Gastroesophageal sphincter (tissue), 4 donors: Measurements from ENCODE around the gene RPL32. TPM values are rescaled to one million over a fixed set of nuclear protein-coding genes. Genes with fewer than 3 reads are reported as not detected.
"Not testable (repeated sequence)": the region's sequence is repeated elsewhere in the genome, so short reads cannot be mapped to it uniquely, and the experiment has no call there.

ENCODE experiments used
- ATAC-seq: fragments of 150-250 bp; one replicate; pipeline ENCODE4 v1.9.1; 2016; ENCODE audit warnings: mild to moderate bottlenecking, moderate library complexity
- H3K27ac ChIP-seq, 4 donors: fragments of 200-600 bp; sonication (generic) in 3 of 4; 1 replicate in 3 of 4; 2 replicates in 1 of 4; pipeline ENCODE4 v1.5.1; 2016 to 2019
- H3K27me3 ChIP-seq: fragments of 200-600 bp; sonication (generic); one replicate; pipeline ENCODE4 v1.5.1; 2019
- H3K36me3 ChIP-seq, 2 donors: fragments of 200-600 bp; sonication (generic); one replicate each; pipeline ENCODE4 v1.5.1; 2019; ENCODE audit warnings: control low read depth in 1 of 2
- H3K4me1 ChIP-seq, 3 donors: fragments of 200-600 bp; sonication (generic); 1 replicate in 2 of 3; 2 replicates in 1 of 3; pipeline ENCODE4 v1.5.1; 2016 to 2019; ENCODE audit warnings: control low read depth in 2 of 3
- H3K4me3 ChIP-seq, 2 donors: fragments of 200-600 bp; sonication (generic); one replicate each; pipeline ENCODE4 v1.5.1; 2019; ENCODE audit warnings: mild to moderate bottlenecking in 1 of 2, moderate library complexity in 1 of 2
- H3K9me3 ChIP-seq, 3 donors: fragments of 200-600 bp; sonication (generic); one replicate each; pipeline ENCODE4 v1.5.1; 2017 to 2019; ENCODE audit warnings: control low read depth in 2 of 3
- EP300 ChIP-seq: sonication (generic); formaldehyde crosslinking; IDR thresholded peaks from one replicate; pipeline ENCODE4 v1.6.1; 2017; ENCODE audit warnings: antibody characterized with exemption, mild to moderate bottlenecking
- POLR2A ChIP-seq, 2 donors: fragments of 450-650 bp; IDR thresholded peaks; one replicate each; pipeline ENCODE4 v1.6.1; 2017; ENCODE audit warnings: antibody characterized with exemption in 2 of 2, mild to moderate bottlenecking in 2 of 2, moderate library complexity in 1 of 2
- POLR2AphosphoS5 ChIP-seq: sonication (generic); formaldehyde crosslinking; IDR thresholded peaks from one replicate; pipeline ENCODE4 v1.6.1; 2017; ENCODE audit warnings: antibody characterized with exemption
- WGBS, 2 donors: methylation state at CpG; one replicate each; pipeline ENCODE4 v1.1.5; 2018; ENCODE audit warnings: low coverage in 1 of 2; 5-methylcytosine and 5-hydroxymethylcytosine counted together
- total RNA-seq, 4 donors: library from RNA; depleted of rRNA; stranded (reverse); fragments of >200 nt; gene quantifications; one replicate each; pipeline ENCODE4 v1.1.0, GENCODE V29; 2016
- TF ChIP-seq, protein P1 (sequence below), 4 experiments: fragments of 200-600 bp in 2 of 4; fragments of 450-650 bp in 2 of 4; sonication (generic) in 1 of 4; IDR thresholded peaks; one replicate each; pipeline ENCODE4 v1.5.1; 2017 to 2019; ENCODE audit warnings: antibody characterized with exemption in 4 of 4, mild to moderate bottlenecking in 2 of 4, moderate library complexity in 2 of 4

Gene RPL32
- total RNA-seq, 4 donors from 2014 or later, result 679 to 924 (median 775) TPM

DNA sequence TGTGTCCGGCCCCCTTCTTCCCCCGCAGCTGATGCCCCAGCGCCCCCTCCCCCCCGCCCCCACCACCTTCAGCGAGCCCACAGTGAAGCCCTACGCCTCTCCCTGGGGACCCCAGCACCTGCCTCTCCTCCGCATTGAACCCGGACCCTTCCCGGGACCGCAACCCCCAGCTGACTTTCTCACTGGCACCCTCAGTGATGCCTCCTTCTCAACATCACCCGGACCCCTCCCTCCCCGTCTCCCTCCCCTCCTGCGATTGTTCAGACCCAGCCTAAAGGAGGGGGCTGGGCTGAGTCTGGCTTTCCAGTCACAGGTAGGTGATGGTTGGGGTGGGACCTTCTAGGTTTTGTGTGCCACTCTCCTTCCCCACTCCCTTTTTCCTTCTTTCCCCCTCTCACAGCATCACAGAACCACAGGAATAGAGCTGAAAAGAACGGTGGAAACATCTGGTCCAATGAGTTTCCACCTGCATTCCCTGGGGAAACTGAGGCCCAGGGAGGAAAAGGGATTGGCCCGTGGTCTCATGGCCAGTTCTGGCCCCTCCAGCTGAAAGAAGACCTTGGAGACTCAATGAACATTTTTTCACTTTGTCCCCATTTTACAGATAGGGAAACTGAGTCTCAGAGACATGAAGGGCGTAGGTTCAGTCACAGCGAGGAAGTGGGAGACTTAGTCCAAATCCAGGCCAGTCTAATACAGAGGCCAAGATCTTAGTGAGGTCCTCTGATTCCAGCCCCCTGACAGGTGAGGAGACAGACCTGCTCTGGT, 44.1 kb downstream of the RPL32 start:
- Histone ChIP-seq H3K4me3 (peak overlapping the region; percentile 73 to 75), H3K36me3 (no peaks in the 10 kb centered on the region), H3K4me1 (peaks cover 0 to 35% (median 5%) of the 10 kb centered on the region in 3 donors), H3K27ac (peak overlapping the region; percentile 83 to 93 (median 92)), H3K27me3 (no peaks in the 10 kb centered on the region), H3K9me3 (no peaks in the 10 kb centered on the region)
- WGBS, 2 donors, result 33% methylated on average over 3 of the region's 17 CpGs; no CpG with 5 or more reads in 1 of the 2 donors
- no peak for TF ChIP-seq POLR2AphosphoS5
- TF ChIP-seq EP300, result no peak
- ATAC-seq, result no peak

GRCh38 chr3:12796171-12797123, 44.9 kb downstream of the RPL32 start, which contains the start of gene CAND2:
Gene CAND2, plus strand, starts transcription at chr3:12796680. Its CDS starts 41 bp downstream, at chr3:12796721.
- Histone ChIP-seq H3K4me3 (peak within 1 kb of the TSS; percentile 73 to 75), H3K27ac (peak within 1 kb of the TSS; percentile 83 to 93 (median 92)), H3K27me3 (no peaks in the 10 kb centered on the region), H3K9me3 (no peaks in the 10 kb centered on the region), H3K4me1 (peaks cover 0 to 35% (median 5%) of the 10 kb centered on the region in 3 donors), H3K36me3 (no peaks in the 10 kb centered on the region)
- TF ChIP-seq, protein P1, sequence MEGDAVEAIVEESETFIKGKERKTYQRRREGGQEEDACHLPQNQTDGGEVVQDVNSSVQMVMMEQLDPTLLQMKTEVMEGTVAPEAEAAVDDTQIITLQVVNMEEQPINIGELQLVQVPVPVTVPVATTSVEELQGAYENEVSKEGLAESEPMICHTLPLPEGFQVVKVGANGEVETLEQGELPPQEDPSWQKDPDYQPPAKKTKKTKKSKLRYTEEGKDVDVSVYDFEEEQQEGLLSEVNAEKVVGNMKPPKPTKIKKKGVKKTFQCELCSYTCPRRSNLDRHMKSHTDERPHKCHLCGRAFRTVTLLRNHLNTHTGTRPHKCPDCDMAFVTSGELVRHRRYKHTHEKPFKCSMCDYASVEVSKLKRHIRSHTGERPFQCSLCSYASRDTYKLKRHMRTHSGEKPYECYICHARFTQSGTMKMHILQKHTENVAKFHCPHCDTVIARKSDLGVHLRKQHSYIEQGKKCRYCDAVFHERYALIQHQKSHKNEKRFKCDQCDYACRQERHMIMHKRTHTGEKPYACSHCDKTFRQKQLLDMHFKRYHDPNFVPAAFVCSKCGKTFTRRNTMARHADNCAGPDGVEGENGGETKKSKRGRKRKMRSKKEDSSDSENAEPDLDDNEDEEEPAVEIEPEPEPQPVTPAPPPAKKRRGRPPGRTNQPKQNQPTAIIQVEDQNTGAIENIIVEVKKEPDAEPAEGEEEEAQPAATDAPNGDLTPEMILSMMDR (IDR thresholded peaks at IDR 0.05), result peak in 1 of 4 experiments; percentile 24
- TF ChIP-seq POLR2A (IDR thresholded peaks at IDR 0.05) (peak; percentile 55 to 56), EP300 (no peak), POLR2AphosphoS5 (peak; percentile 48)
- peak; percentile 92 for ATAC-seq
- WGBS, 2 donors, result 2 to 9% methylated on average over 11 to 30 of the region's 61 CpGs

DNA sequence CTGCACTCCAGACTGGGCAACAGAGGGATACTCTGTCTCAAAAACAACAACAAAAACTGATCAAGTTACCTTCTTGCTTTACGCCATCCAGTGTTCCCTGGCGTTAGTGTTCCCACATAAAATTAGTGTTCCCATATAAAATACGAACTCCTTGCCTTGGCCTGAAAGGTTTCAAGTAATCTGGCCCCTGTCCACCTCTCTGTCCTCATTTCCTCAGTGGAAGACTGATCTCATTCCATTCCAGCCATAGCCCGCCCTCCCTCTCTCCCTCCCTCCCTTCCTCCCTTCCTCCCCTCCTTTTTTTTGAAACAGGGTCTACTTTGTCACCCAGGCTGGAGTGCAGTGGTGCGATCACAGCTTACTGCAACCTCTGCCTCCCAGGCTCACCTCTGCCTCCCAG, 47.7 kb downstream of the RPL32 start:
- Histone ChIP-seq H3K9me3 (no peaks in the 10 kb centered on the region), H3K27ac (no peak overlapping the region), H3K4me3 (no peak overlapping the region), H3K4me1 (peaks cover 0 to 28% (median 5%) of the 10 kb centered on the region in 3 donors), H3K36me3 (no peaks in the 10 kb centered on the region), H3K27me3 (no peaks in the 10 kb centered on the region)
- no peak for ATAC-seq
- TF ChIP-seq POLR2AphosphoS5 (no peak), EP300 (no peak), POLR2A (IDR thresholded peaks at IDR 0.05) (no peak)
- TF ChIP-seq, protein P1 (IDR thresholded peaks at IDR 0.05), result no peak
- 74% methylated on average over 4 of the region's 5 CpGs; no CpG with 5 or more reads in 1 of the 2 donors for WGBS, 2 donors

DNA sequence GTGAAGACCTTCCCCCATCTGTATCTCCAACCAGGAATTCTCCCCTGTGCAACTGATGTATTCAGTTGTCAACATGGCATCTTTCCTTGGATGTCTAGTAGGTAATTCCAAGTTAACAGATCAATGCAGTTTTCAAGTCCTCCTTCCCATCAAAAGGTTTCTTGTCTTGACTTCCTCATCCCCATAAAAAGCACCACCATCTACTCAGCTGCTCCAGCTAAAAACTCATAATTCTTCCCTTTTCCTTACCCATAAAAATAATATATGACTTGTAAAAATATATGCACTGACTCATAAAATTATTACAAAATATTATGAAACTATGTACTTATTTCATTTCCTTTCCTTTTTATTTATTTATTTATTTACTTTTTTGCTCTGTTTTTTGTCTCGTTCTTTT, 49.9 kb downstream of the RPL32 start:
- TF ChIP-seq, protein P1 (IDR thresholded peaks at IDR 0.05), result no peak
- no peak for TF ChIP-seq EP300
- TF ChIP-seq POLR2AphosphoS5, result no peak
- no peak for TF ChIP-seq POLR2A (IDR thresholded peaks at IDR 0.05)
- no peaks in the 10 kb centered on the region for H3K27me3 ChIP-seq
- no peaks in the 10 kb centered on the region for H3K36me3 ChIP-seq
- H3K9me3 ChIP-seq, result no peaks in the 10 kb centered on the region
- no peak overlapping the region for H3K27ac ChIP-seq
- no peak overlapping the region for H3K4me3 ChIP-seq
- 58 to 67% methylated on average over 1 of the region's 1 CpG for WGBS, 2 donors
- ATAC-seq, result no peak
- peaks cover 0 to 7% (median 5%) of the 10 kb centered on the region in 3 donors for H3K4me1 ChIP-seq

DNA sequence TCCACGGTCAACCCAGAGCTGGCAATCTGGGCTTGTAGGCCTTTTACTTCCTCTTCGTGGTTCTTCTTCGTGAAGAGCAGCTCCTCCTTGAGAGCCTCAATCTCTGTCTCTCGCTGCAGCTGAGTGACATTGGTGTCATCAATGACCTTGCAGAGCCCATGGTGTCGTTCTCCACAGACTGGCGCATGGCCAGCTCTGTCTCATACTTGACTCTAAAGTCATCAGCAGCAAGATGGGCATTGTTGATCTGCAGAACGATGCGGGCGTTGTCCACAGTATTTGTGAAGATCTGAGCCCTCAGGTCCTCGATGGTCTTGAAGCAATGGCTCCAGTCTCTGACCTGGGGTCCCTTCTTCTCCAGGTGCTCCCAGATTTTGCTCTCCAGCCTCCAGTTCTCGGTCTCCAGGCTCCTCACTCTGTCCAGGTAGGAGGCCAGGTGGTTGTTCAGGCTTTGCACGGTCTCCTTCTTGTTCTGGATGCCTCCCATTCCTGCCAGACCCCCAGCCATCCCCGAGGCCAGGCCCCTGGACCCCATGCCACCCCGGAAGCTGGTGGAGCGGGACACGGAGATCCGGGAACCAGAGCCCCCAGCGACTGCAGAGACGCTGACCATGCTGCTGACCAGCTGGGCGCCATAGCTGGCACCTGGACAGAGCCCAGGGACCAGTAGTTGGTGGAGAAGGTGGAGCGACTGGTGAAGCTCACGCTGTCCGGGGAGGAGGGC, 53.2 kb downstream of the RPL32 start:
- not testable (repeated sequence) for H3K27ac ChIP-seq, H3K36me3 ChIP-seq, H3K27me3 ChIP-seq, H3K4me3 ChIP-seq, ATAC-seq, H3K4me1 ChIP-seq, H3K9me3 ChIP-seq
- WGBS, 2 donors, result 86 to 92% methylated on average over 12 of the region's 23 CpGs
